IMR-90 (cell line): ENCODE data around the gene MAPK8IP3. TPM values are rescaled to one million over a fixed set of nuclear protein-coding genes. Genes with fewer than 3 reads are reported as not detected.

Source experiments
- ATAC-seq: fragments of 200-7000 bp; cut with Tn5 transposase; 2 replicates; pipeline ENCODE4 v1.9.1; 2020; ENCODE audit warnings: low read depth, mild to moderate bottlenecking, moderate library complexity
- BruUV-seq: library from RNA; stranded (reverse); fragments of 400-500 nt; replicated peaks from 2 replicates; lab custom pipeline; 2021; lab: Mats Ljungman, UMichigan
- CTCF ChIA-PET: fragments of 300-600 bp; formaldehyde crosslinking; extraction: SDS; loops from one replicate; lab custom pipeline; 2021; ENCODE audit warnings: antibody characterized with exemption; lab: Yijun Ruan, JAX
- POLR2A ChIA-PET: fragments of 300-600 bp; sonication (Branson Sonifier 250); formaldehyde crosslinking; loops from one replicate; lab custom pipeline; 2022; ENCODE audit warnings: antibody characterized with exemption; ENCODE audit not compliant: unreplicated experiment; lab: Charles Lee
- DNase-seq: peaks from one replicate; pipeline ENCODE4 v3.0.0; 2013
- H2AFZ ChIP-seq: replicated peaks from 2 replicates; pipeline ENCODE3; 2013; ENCODE audit warnings: low read length, mild to moderate bottlenecking; ENCODE audit not compliant: poor library complexity
- H2AK5ac ChIP-seq: 2 replicates; pipeline ENCODE4 v1.6.1; 2013; ENCODE audit warnings: low read depth, low read length, inconsistent platforms
- H2AK9ac ChIP-seq: replicated peaks from 2 replicates; pipeline ENCODE3; 2013; ENCODE audit warnings: mild to moderate bottlenecking, low read depth, low read length, moderate library complexity; ENCODE audit not compliant: poor library complexity
- H2BK120ac ChIP-seq: 2 replicates; pipeline ENCODE4 v1.6.1; 2013; ENCODE audit warnings: low read depth, low read length, inconsistent platforms
- H2BK15ac ChIP-seq: 3 replicates; pipeline ENCODE4 v1.6.1; 2013; ENCODE audit warnings: low read depth, low read length, inconsistent platforms
- H2BK20ac ChIP-seq: 2 replicates; pipeline ENCODE4 v1.6.1; 2013; ENCODE audit warnings: low read depth, mild to moderate bottlenecking, inconsistent platforms, low read length, moderate library complexity
- H2BK5ac ChIP-seq: 2 replicates; pipeline ENCODE4 v1.6.1; 2013; ENCODE audit warnings: mild to moderate bottlenecking, low read depth, low read length, inconsistent platforms; ENCODE audit not compliant: poor library complexity, severe bottlenecking
- H3K14ac ChIP-seq: replicated peaks from 2 replicates; pipeline ENCODE4 v1.6.1; 2013; ENCODE audit warnings: low read depth, low read length, inconsistent platforms
- H3K18ac ChIP-seq: 2 replicates; pipeline ENCODE4 v1.6.1; 2013; ENCODE audit warnings: low read depth, low read length, control low read depth
- H3K23ac ChIP-seq: 2 replicates; pipeline ENCODE4 v1.6.1; 2013; ENCODE audit warnings: low read depth, low read length, inconsistent platforms
- H3K27ac ChIP-seq: 2 replicates; pipeline ENCODE4 v1.5.1; 2013; ENCODE audit warnings: mild to moderate bottlenecking, control low read depth, low read length; ENCODE audit not compliant: insufficient read depth
- H3K27me3 ChIP-seq: 2 replicates; pipeline ENCODE4 v1.6.1; 2013; ENCODE audit warnings: low read length; ENCODE audit not compliant: control insufficient read depth, insufficient read depth
- H3K36me3 ChIP-seq: 2 replicates; pipeline ENCODE4 v1.6.1; 2013; ENCODE audit warnings: low read length, mixed read lengths; ENCODE audit not compliant: control insufficient read depth, insufficient read depth
- H3K4ac ChIP-seq: 2 replicates; pipeline ENCODE4 v1.6.1; 2013; ENCODE audit warnings: low read depth, low read length, inconsistent platforms
- H3K4me1 ChIP-seq: 2 replicates; pipeline ENCODE4 v1.6.1; 2013; ENCODE audit warnings: low read length, mixed read lengths; ENCODE audit not compliant: control insufficient read depth, insufficient read depth
- H3K4me2 ChIP-seq: 2 replicates; pipeline ENCODE4 v1.6.1; 2013; ENCODE audit warnings: low read depth, mild to moderate bottlenecking, control low read depth, low read length, moderate library complexity
- H3K4me3 ChIP-seq: 2 replicates; pipeline ENCODE4 v1.5.1; 2013; ENCODE audit warnings: low read depth, mild to moderate bottlenecking, control low read depth, low read length, moderate library complexity; ENCODE audit not compliant: insufficient read depth
- H3K56ac ChIP-seq: 2 replicates; pipeline ENCODE4 v1.6.1; 2013; ENCODE audit warnings: low read length, inconsistent platforms; ENCODE audit not compliant: insufficient read depth; ENCODE audit errors: extremely low read depth
- H3K79me1 ChIP-seq, 2 experiments: 2 replicates each; pipeline ENCODE4 v1.6.1; 2013; ENCODE audit warnings: low read length in 2 of 2, inconsistent platforms in 1 of 2, low read depth in 1 of 2
- H3K9ac ChIP-seq: 2 replicates; pipeline ENCODE4 v1.6.1; 2013; ENCODE audit warnings: low read depth, low read length, control low read depth
- H3K9me1 ChIP-seq: 2 replicates; pipeline ENCODE4 v1.6.1; 2013; ENCODE audit warnings: low read length, inconsistent platforms; ENCODE audit not compliant: insufficient read depth
- H3K9me3 ChIP-seq: 2 replicates; pipeline ENCODE4 v1.6.1; 2013; ENCODE audit warnings: low read length; ENCODE audit not compliant: control insufficient read depth, insufficient read depth
- H4K20me1 ChIP-seq: 2 replicates; pipeline ENCODE4 v1.6.1; 2013; ENCODE audit warnings: low read length, inconsistent platforms; ENCODE audit not compliant: insufficient read depth
- H4K5ac ChIP-seq: 2 replicates; pipeline ENCODE4 v1.6.1; 2013; ENCODE audit warnings: mild to moderate bottlenecking, low read depth, low read length, control low read depth
- H4K8ac ChIP-seq, 2 experiments: 2 replicates each; pipeline ENCODE4 v1.6.1; 2013; ENCODE audit warnings: low read depth in 2 of 2, low read length in 2 of 2, control low read depth in 1 of 2, inconsistent platforms in 1 of 2
- H4K91ac ChIP-seq: 2 replicates; pipeline ENCODE4 v1.6.1; 2013; ENCODE audit warnings: low read depth, low read length, inconsistent platforms; ENCODE audit not compliant: insufficient read depth
- BHLHE40 ChIP-seq: fragments of 150-350 bp; IDR thresholded peaks from 2 replicates; pipeline ENCODE4 v1.6.1; 2016; ENCODE audit warnings: mild to moderate bottlenecking, low read depth, low read length
- CEBPB ChIP-seq: IDR thresholded peaks from 2 replicates; pipeline ENCODE4 v1.6.1; 2012; ENCODE audit warnings: low read depth, low read length, improper control_type of control experiment
- CHD1 ChIP-seq: IDR thresholded peaks from 2 replicates; pipeline ENCODE4 v1.6.1; 2012; ENCODE audit warnings: low read depth, low read length, improper control_type of control experiment
- ELK1 ChIP-seq: fragments of 150-350 bp; IDR thresholded peaks from 2 replicates; pipeline ENCODE4 v1.6.1; 2016; ENCODE audit warnings: low read depth, mild to moderate bottlenecking, low read length, moderate library complexity, borderline replicate concordance
- FOS ChIP-seq: fragments of 150-350 bp; IDR thresholded peaks from 2 replicates; pipeline ENCODE4 v1.6.1; 2016; ENCODE audit warnings: low read depth, low read length
- MAFK ChIP-seq: IDR thresholded peaks from 2 replicates; pipeline ENCODE4 v1.6.1; 2012; ENCODE audit warnings: low read depth, low read length, improper control_type of control experiment
- MAZ ChIP-seq: IDR thresholded peaks from 2 replicates; pipeline ENCODE4 v1.6.1; 2012; ENCODE audit warnings: low read depth, mild to moderate bottlenecking, low read length, improper control_type of control experiment, moderate library complexity, borderline replicate concordance
- MXI1 ChIP-seq: IDR thresholded peaks from 2 replicates; pipeline ENCODE4 v1.6.1; 2012; ENCODE audit warnings: low read depth, mild to moderate bottlenecking, low read length, moderate library complexity, borderline replicate concordance
- NFE2L2 ChIP-seq: fragments of 150-350 bp; IDR thresholded peaks from 2 replicates; pipeline ENCODE4 v1.6.1; 2016; ENCODE audit warnings: low read depth, mild to moderate bottlenecking, low read length
- POLR2A ChIP-seq: IDR thresholded peaks from 2 replicates; pipeline ENCODE4 v1.6.1; 2012; ENCODE audit warnings: mild to moderate bottlenecking, low read depth, low read length
- RAD21 ChIP-seq: IDR thresholded peaks from 2 replicates; pipeline ENCODE4 v1.6.1; 2012; ENCODE audit warnings: low read length, improper control_type of control experiment
- RCOR1 ChIP-seq: IDR thresholded peaks from 2 replicates; pipeline ENCODE4 v1.6.1; 2012; ENCODE audit warnings: mild to moderate bottlenecking, low read length, improper control_type of control experiment; ENCODE audit not compliant: insufficient replicate concordance
- RFX5 ChIP-seq: IDR thresholded peaks from 2 replicates; pipeline ENCODE4 v1.8.0; 2012; ENCODE audit warnings: low read depth, mild to moderate bottlenecking, low read length, moderate library complexity
- SMC3 ChIP-seq: fragments of 150-350 bp; IDR thresholded peaks from 2 replicates; pipeline ENCODE4 v1.6.1; 2016; ENCODE audit warnings: low read depth, mild to moderate bottlenecking, antibody characterized with exemption, low read length, moderate library complexity
- WGBS, 2 experiments: methylation state at CpG; one replicate each; pipeline versions ENCODE4 v1.1.5 to v1.1.7; 2013; ENCODE audit warnings: missing lambda C conversion rate in 2 of 2; ENCODE audit not compliant: insufficient read length in 1 of 2; ENCODE audit errors: extremely low coverage in 2 of 2; 5-methylcytosine and 5-hydroxymethylcytosine counted together
- dilution Hi-C: fragments of 300-500 bp; cut with HindIII; formaldehyde crosslinking; loops from one replicate; pipeline ENCODE4 v1.14.3; 2018; ENCODE audit warnings: low sequenced_read_pairs; ENCODE audit not compliant: unreplicated experiment
- in situ Hi-C: fragments of 300-500 bp; cut with MboI; formaldehyde crosslinking; loops from 3 replicates; pipeline ENCODE4 v1.14.3; 2019; ENCODE audit warnings: low sequenced_read_pairs, inconsistent platforms, mixed read lengths
- intact Hi-C: fragments of 100-400 bp; cut with micrococcal nuclease; formaldehyde crosslinking; loops from 2 replicates; pipeline ENCODE4 v1.10.0; 2022
- polyA plus RNA-seq, 3 experiments: library from polyadenylated mRNA; depleted of rRNA; stranded (reverse); fragments of >200 nt; gene quantifications; 2 replicates each; pipeline ENCODE4 v1.2.3, GENCODE V29; 2012; ENCODE audit warnings: low replicate concordance in 1 of 3
- total RNA-seq: library from RNA; depleted of rRNA; stranded (reverse); fragments of >200 nt; gene quantifications from 2 replicates; pipeline ENCODE4 v1.2.3, GENCODE V29; 2012
- TF ChIP-seq, protein P1 (sequence below): fragments of 150-350 bp; IDR thresholded peaks from 2 replicates; pipeline ENCODE4 v1.6.1; 2017; ENCODE audit warnings: mild to moderate bottlenecking, antibody characterized with exemption, low read length, low read depth
- TF ChIP-seq, protein P2 (sequence below): conservative IDR thresholded peaks from 2 replicates; pipeline ENCODE4 v1.5.1; 2012; ENCODE audit warnings: mild to moderate bottlenecking, low read depth, low read length, improper control_type of control experiment

MAPK8IP3 gene
- total and polyA plus RNA-seq, 2 of the 4 experiments (the other 2 are of a cell fraction): 17.0 to 69.1 TPM

GRCh38 chr16:1765826-1766225, 59.8 kb downstream of the MAPK8IP3 start:
- no peak overlapping the region for H3K4ac ChIP-seq
- TF ChIP-seq BHLHE40: no peak
- TF ChIP-seq POLR2A: no peak
- TF ChIP-seq, protein P1, sequence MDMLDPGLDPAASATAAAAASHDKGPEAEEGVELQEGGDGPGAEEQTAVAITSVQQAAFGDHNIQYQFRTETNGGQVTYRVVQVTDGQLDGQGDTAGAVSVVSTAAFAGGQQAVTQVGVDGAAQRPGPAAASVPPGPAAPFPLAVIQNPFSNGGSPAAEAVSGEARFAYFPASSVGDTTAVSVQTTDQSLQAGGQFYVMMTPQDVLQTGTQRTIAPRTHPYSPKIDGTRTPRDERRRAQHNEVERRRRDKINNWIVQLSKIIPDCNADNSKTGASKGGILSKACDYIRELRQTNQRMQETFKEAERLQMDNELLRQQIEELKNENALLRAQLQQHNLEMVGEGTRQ: no peak
- no peak for TF ChIP-seq NFE2L2
- no peak for TF ChIP-seq MXI1
- TF ChIP-seq FOS: no peak
- no peak for TF ChIP-seq MAFK
- TF ChIP-seq MAZ: no peak
- no peak for TF ChIP-seq SMC3
- TF ChIP-seq ELK1: no peak
- TF ChIP-seq RAD21: no peak
- no peak for TF ChIP-seq RCOR1
- TF ChIP-seq CEBPB: no peak
- TF ChIP-seq RFX5: no peak
- no peak for TF ChIP-seq CHD1
- TF ChIP-seq, protein P2, sequence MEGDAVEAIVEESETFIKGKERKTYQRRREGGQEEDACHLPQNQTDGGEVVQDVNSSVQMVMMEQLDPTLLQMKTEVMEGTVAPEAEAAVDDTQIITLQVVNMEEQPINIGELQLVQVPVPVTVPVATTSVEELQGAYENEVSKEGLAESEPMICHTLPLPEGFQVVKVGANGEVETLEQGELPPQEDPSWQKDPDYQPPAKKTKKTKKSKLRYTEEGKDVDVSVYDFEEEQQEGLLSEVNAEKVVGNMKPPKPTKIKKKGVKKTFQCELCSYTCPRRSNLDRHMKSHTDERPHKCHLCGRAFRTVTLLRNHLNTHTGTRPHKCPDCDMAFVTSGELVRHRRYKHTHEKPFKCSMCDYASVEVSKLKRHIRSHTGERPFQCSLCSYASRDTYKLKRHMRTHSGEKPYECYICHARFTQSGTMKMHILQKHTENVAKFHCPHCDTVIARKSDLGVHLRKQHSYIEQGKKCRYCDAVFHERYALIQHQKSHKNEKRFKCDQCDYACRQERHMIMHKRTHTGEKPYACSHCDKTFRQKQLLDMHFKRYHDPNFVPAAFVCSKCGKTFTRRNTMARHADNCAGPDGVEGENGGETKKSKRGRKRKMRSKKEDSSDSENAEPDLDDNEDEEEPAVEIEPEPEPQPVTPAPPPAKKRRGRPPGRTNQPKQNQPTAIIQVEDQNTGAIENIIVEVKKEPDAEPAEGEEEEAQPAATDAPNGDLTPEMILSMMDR: no peak
- WGBS, 2 experiments: 98% methylated on average over 11 of the region's 22 CpGs; no CpG with 5 or more reads in 1 of the 2 experiments

More at GRCh38 chr16:1765826-1766225, 59.8 kb downstream of the MAPK8IP3 start:
- Histone ChIP-seq H3K36me3 (peaks cover 72% of the 10 kb centered on the region), H2BK20ac (no peak overlapping the region), H4K91ac (no peak overlapping the region), H3K56ac (no peak overlapping the region), H4K8ac (no peak overlapping the region), H2AFZ (no peak overlapping the region), H3K4me2 (no peak overlapping the region), H2AK5ac (no peak overlapping the region), H2AK9ac (no peak overlapping the region), H3K27ac (no peak overlapping the region), H3K4me1 (no peaks in the 10 kb centered on the region), H4K20me1 (peaks cover 17% of the 10 kb centered on the region), H2BK120ac (no peak overlapping the region), H3K9me3 (no peaks in the 10 kb centered on the region), H3K23ac (no peak overlapping the region), H3K9ac (no peak overlapping the region), H3K79me1 (peaks cover 0 to 12% of the 10 kb centered on the region in 2 experiments; a peak in 1 of 4 replicates), H4K5ac (no peak overlapping the region), H3K27me3 (no peaks in the 10 kb centered on the region), H3K18ac (no peak overlapping the region), H2BK5ac (no peak overlapping the region), H2BK15ac (no peak overlapping the region), H3K14ac (no peak overlapping the region), H3K4me3 (no peak overlapping the region), H3K9me1 (no peaks in the 10 kb centered on the region)
- in situ Hi-C loops: no loop called here
- ATAC-seq: no peak
- no TSS peak for BruUV-seq
- no peak for DNase-seq
- intact Hi-C loops: no loop called here
- CTCF ChIA-PET: no interaction called here
- dilution Hi-C loops: no loop called here
- POLR2A ChIA-PET: no interaction called here
